PC-9 (cell line): ENCODE measurements around the gene TMEM60. TPM values are rescaled to one million over a fixed set of nuclear protein-coding genes. Genes with fewer than 3 reads are reported as not detected.

Source experiments
- BruUV-seq: library from RNA; stranded (reverse); fragments of 400-500 nt; replicated peaks from 2 replicates; lab custom pipeline; 2021; lab: Mats Ljungman, UMichigan
- CTCF ChIA-PET: fragments of 300-600 bp; sonication (Branson Sonifier 250); formaldehyde crosslinking; loops from one replicate; lab custom pipeline; 2022; ENCODE audit warnings: antibody characterized with exemption; lab: Charles Lee
- POLR2A ChIA-PET: fragments of 300-600 bp; sonication (Branson Sonifier 250); formaldehyde crosslinking; loops from one replicate; lab custom pipeline; 2022; ENCODE audit warnings: antibody characterized with exemption; ENCODE audit not compliant: unreplicated experiment; lab: Charles Lee
- DNase-seq, 2 experiments: peaks; one replicate each; pipeline versions ENCODE4 v3.0.0 to v3.0.0-alpha.2; 2015 to 2022; ENCODE audit warnings: mixed read lengths in 1 of 2
- H2AFZ ChIP-seq: fragments of 200-600 bp; sonication (generic); 2 replicates; pipeline ENCODE4 v1.8.1; 2017; ENCODE audit warnings: antibody characterized with exemption
- H3F3A ChIP-seq: fragments of 200-600 bp; sonication (generic); 2 replicates; pipeline ENCODE4 v1.8.1; 2017; ENCODE audit warnings: antibody characterized with exemption, mild to moderate bottlenecking, low read depth; ENCODE audit not compliant: insufficient read depth
- H3K27ac ChIP-seq: fragments of 200-600 bp; sonication (generic); 2 replicates; pipeline ENCODE4 v1.6.1; 2016; ENCODE audit warnings: mixed run types
- H3K27me3 ChIP-seq: fragments of 200-600 bp; sonication (generic); 2 replicates; pipeline ENCODE4 v1.6.1; 2016; ENCODE audit warnings: low read depth, mixed run types; ENCODE audit not compliant: insufficient read depth
- H3K36me3 ChIP-seq: fragments of 200-600 bp; sonication (generic); 2 replicates; pipeline ENCODE4 v1.6.1; 2016; ENCODE audit warnings: low read depth, mixed run types
- H3K4me1 ChIP-seq: fragments of 200-600 bp; sonication (generic); replicated peaks from 2 replicates; pipeline ENCODE4 v1.6.1; 2016; ENCODE audit warnings: mixed run types; ENCODE audit not compliant: insufficient read depth
- H3K4me2 ChIP-seq: fragments of 200-600 bp; sonication (generic); 2 replicates; pipeline ENCODE4 v1.6.1; 2017; ENCODE audit warnings: mixed run types
- H3K4me3 ChIP-seq: fragments of 200-600 bp; sonication (generic); 2 replicates; pipeline ENCODE4 v1.6.1; 2016; ENCODE audit warnings: mixed run types
- H3K79me2 ChIP-seq: fragments of 200-600 bp; sonication (generic); 2 replicates; pipeline ENCODE4 v1.6.1; 2017; ENCODE audit warnings: low read depth, mixed run types
- H3K9me2 ChIP-seq: fragments of 200-600 bp; sonication (generic); 2 replicates; pipeline ENCODE4 v1.8.1; 2017; ENCODE audit warnings: mild to moderate bottlenecking; ENCODE audit not compliant: insufficient read depth
- H3K9me3 ChIP-seq: fragments of 200-600 bp; sonication (generic); 2 replicates; pipeline ENCODE4 v1.8.1; 2016; ENCODE audit warnings: low read depth; ENCODE audit not compliant: insufficient read depth
- H4K20me1 ChIP-seq: fragments of 200-600 bp; sonication (generic); 2 replicates; pipeline ENCODE4 v1.8.1; 2017; ENCODE audit not compliant: insufficient read depth
- EZH2 ChIP-seq: fragments of 200-600 bp; sonication (generic); IDR thresholded peaks from 2 replicates; pipeline ENCODE4 v1.8.0; 2017; ENCODE audit warnings: antibody characterized with exemption, low read depth
- intact Hi-C: fragments of 100-400 bp; cut with micrococcal nuclease; formaldehyde crosslinking; loops from one replicate; pipeline ENCODE4 v1.10.0; 2022; ENCODE audit not compliant: unreplicated experiment
- total RNA-seq: library from RNA; stranded (reverse); gene quantifications from 2 replicates; pipeline ENCODE4 v1.2.3, GENCODE V29; 2021
- TF ChIP-seq, protein P1 (sequence below): fragments of 200-600 bp; sonication (generic); conservative IDR thresholded peaks from 2 replicates; pipeline ENCODE4 v1.6.1; 2017; ENCODE audit warnings: mixed run types, antibody characterized with exemption, mild to moderate bottlenecking, moderate library complexity

The TMEM60 gene
- total RNA-seq, 1 experiment from 2014 or later: 29.1 TPM

DNA sequence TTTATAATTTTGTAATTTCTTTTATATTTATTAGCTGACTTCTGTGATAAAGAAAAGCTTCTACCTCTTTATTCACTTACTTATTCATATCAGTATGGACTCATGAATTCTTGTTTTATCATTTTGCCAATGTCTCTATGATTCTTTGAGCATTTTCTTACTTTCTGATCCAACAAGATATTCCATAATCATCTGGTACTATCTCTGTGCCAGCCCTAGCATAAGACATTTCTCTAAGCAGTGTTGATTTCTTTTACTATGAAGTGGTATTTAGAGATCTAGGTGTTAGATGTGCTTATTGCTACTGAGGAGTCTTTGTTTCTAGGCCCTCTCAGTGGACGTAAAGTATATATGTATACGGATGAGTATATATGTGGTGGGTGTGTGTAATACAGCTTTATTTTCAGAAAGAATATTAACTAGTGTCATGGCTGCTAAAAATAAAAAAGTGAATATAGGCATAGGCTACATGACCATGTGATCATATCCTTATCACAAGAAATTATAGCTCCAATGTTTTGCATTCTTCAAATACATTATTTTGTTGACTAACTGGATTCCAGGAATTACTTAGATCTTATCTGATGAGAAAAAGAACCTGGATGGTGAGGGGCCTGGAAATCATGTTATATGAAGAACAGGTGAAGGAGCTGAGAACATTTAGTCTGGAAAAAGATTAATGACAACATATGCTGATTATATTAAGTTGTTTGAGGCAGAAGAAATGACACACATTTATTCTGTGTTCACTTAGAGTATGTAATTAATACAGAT lies 13.5 kb upstream of the TMEM60 start:
- H3K79me2 ChIP-seq: peaks cover 17% of the 10 kb centered on the region; the same call in 1 of the 2 replicates
- H3K36me3 ChIP-seq: no peaks in the 10 kb centered on the region
- peaks cover 8% of the 10 kb centered on the region; the same call in 1 of the 2 replicates for H3F3A ChIP-seq
- intact Hi-C loops: loop anchor here (1.0 kb wide), 1 partner anchor 23 kb away; no protein-coding TSS in a partner anchor
- H3K9me3 ChIP-seq: peaks cover 1% of the 10 kb centered on the region; the same call in 1 of the 2 replicates
- no peaks in the 10 kb centered on the region for H4K20me1 ChIP-seq
- BruUV-seq: no TSS peak
- H3K9me2 ChIP-seq: no peaks in the 10 kb centered on the region
- POLR2A ChIA-PET: interaction anchor here (0.5 to 0.6 kb wide), 2 partner anchors 101 to 544 kb away, joined by 7 to 8 read pairs; no protein-coding TSS in a partner anchor
- H3K4me1 ChIP-seq: peaks cover 21% of the 10 kb centered on the region
- TF ChIP-seq EZH2: no peak
- H3K4me3 ChIP-seq: peak overlapping the region; percentile 7; the same call in 1 of the 2 replicates
- H3K4me2 ChIP-seq: peak overlapping the region; percentile 47
- no peak overlapping the region for H2AFZ ChIP-seq
- CTCF ChIA-PET: interaction anchor here (1.0 to 1.3 kb wide), 2 partner anchors 13 to 23 kb away, joined by 3 read pairs; partner anchors contain the start of genes PHTF2 and TMEM60
- DNase-seq: peak in 1 of 2 experiments; percentile 85
- H3K27me3 ChIP-seq: no peaks in the 10 kb centered on the region
- peak overlapping the region; percentile 76 for H3K27ac ChIP-seq

DNA sequence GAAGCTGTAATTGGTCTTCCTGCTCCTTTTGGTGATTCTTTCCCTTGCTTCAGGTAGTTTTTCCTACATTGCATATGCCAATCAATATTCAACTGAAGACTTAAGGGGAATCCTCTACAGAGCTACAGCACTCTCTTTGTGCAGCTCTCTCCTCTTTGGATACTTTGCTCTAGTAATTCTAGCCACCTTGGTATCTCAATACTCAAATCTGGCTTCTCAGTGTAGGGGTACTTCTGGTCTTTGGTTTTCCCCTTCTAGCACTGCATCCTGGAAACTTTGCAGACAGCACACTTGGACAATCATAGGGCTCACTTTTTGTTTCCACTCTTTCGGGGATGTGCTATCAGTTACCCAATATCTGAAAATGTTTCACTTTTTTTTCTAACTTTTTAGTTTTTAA lies 10.3 kb upstream of the TMEM60 start:
- peaks cover 8% of the 10 kb centered on the region; the same call in 1 of the 2 replicates for H3F3A ChIP-seq
- 0 out of 2 replicates have a peak, but pooled peaks cover 4% of the 10 kb centered on the region for H3K36me3 ChIP-seq
- no TSS peak for BruUV-seq
- no peak overlapping the region for H3K4me3 ChIP-seq
- intact Hi-C loops: no loop called here
- POLR2A ChIA-PET: no interaction called here
- H2AFZ ChIP-seq: no peak overlapping the region
- no peaks in the 10 kb centered on the region for H3K9me2 ChIP-seq
- H3K79me2 ChIP-seq: peaks cover 17% of the 10 kb centered on the region; the same call in 1 of the 2 replicates
- DNase-seq: no peak
- CTCF ChIA-PET: no interaction called here
- peaks cover 3% of the 10 kb centered on the region; the same call in 1 of the 2 replicates for H3K9me3 ChIP-seq
- no peaks in the 10 kb centered on the region for H3K27me3 ChIP-seq
- peaks cover 21% of the 10 kb centered on the region for H3K4me1 ChIP-seq
- H4K20me1 ChIP-seq: no peaks in the 10 kb centered on the region
- H3K27ac ChIP-seq: no peak overlapping the region
- TF ChIP-seq, protein P1, sequence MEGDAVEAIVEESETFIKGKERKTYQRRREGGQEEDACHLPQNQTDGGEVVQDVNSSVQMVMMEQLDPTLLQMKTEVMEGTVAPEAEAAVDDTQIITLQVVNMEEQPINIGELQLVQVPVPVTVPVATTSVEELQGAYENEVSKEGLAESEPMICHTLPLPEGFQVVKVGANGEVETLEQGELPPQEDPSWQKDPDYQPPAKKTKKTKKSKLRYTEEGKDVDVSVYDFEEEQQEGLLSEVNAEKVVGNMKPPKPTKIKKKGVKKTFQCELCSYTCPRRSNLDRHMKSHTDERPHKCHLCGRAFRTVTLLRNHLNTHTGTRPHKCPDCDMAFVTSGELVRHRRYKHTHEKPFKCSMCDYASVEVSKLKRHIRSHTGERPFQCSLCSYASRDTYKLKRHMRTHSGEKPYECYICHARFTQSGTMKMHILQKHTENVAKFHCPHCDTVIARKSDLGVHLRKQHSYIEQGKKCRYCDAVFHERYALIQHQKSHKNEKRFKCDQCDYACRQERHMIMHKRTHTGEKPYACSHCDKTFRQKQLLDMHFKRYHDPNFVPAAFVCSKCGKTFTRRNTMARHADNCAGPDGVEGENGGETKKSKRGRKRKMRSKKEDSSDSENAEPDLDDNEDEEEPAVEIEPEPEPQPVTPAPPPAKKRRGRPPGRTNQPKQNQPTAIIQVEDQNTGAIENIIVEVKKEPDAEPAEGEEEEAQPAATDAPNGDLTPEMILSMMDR: no peak
- TF ChIP-seq EZH2: no peak
- H3K4me2 ChIP-seq: no peak overlapping the region

DNA sequence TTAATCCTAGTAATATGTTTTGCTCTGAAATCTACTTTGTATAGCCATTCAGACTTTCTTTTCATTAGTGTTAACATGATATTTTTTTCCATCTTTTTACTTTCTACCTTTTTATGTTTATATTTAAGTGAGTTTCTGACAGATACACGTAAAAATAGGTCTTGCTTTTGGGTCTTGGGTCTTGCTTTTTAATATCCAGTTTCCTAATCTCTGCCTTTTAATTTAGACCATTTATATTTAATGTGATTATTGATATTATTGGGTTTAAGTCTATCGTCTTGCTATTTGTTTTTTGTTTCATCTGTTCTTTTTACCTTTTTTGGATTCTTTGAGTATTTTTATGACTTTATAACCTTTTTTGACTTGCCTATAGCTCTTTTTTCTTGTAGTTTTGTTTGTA lies 8.2 kb upstream of the TMEM60 start:
- CTCF ChIA-PET: no interaction called here
- H3K79me2 ChIP-seq: peaks cover 16% of the 10 kb centered on the region; the same call in 1 of the 2 replicates
- TF ChIP-seq, protein P1: no peak
- TF ChIP-seq EZH2: no peak

More for the DNA sequence above, 8.2 kb upstream of the TMEM60 start:
- H3K9me3 ChIP-seq: peaks cover 3% of the 10 kb centered on the region; the same call in 1 of the 2 replicates
- no TSS peak for BruUV-seq
- peaks cover 5% of the 10 kb centered on the region; the same call in 1 of the 2 replicates for H3F3A ChIP-seq
- H3K27ac ChIP-seq: no peak overlapping the region
- DNase-seq: no peak
- 0 out of 2 replicates have a peak, but pooled peaks cover 4% of the 10 kb centered on the region for H3K36me3 ChIP-seq
- POLR2A ChIA-PET: no interaction called here
- no peaks in the 10 kb centered on the region for H4K20me1 ChIP-seq
- H3K4me2 ChIP-seq: no peak overlapping the region
- H3K27me3 ChIP-seq: no peaks in the 10 kb centered on the region
- peaks cover 6% of the 10 kb centered on the region for H3K4me1 ChIP-seq
- no peak overlapping the region for H3K4me3 ChIP-seq
- no peak overlapping the region for H2AFZ ChIP-seq
- H3K9me2 ChIP-seq: no peaks in the 10 kb centered on the region
- intact Hi-C loops: no loop called here
